Esophagus squamous epithelium (tissue), 4 donors: ENCODE measurements around the gene STARD13.

Experiments
- POLR2A ChIP-seq, 4 donors: fragments of 450-650 bp; IDR thresholded peaks; one replicate each; pipeline ENCODE4 v1.6.1; 2017; ENCODE audit warnings: antibody characterized with exemption in 4 of 4, mild to moderate bottlenecking in 4 of 4, moderate library complexity in 3 of 4
- TF ChIP-seq, protein P1 (sequence below), 6 experiments: fragments of 450-650 bp in 4 of 6; fragments of 200-600 bp in 2 of 6; sonication (generic) in 2 of 6; IDR thresholded peaks; one replicate each; pipeline ENCODE4 v1.5.1; 2016 to 2019; ENCODE audit warnings: antibody characterized with exemption in 6 of 6, mild to moderate bottlenecking in 4 of 6, moderate library complexity in 4 of 6

DNA sequence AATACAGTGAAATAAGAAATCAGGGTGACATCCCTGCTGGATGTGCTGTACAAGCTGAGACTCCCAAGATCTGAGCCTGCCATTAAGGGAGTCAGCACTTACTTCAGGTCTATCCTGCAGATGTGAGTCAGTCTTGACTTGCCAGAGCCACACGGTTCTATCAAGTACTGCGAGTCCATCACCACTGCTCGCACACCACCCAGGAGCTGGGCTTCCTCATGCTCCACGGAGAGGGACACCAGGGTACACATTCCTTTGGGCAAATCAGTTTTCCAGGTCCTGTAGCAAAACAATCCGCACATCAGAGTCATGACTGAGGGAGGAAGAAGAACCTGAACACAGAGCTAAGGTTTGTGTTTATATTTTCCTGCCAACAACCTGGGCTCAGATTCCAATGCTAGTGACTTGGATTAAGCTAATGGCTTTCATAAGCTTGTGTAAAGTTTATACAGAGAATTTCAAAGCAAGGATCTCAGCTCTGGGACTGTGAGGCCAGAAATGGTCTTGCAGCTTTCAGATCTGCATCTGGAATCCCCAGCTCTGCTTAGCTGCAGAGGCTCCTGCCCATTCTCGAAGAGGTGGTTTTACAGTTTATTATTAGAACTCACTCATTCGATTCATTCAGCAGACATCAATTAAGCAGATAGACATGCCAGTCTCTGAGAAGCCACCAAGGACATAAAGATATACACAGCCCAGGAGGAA is 178.7 kb downstream of the STARD13 start:
- TF ChIP-seq, protein P1, sequence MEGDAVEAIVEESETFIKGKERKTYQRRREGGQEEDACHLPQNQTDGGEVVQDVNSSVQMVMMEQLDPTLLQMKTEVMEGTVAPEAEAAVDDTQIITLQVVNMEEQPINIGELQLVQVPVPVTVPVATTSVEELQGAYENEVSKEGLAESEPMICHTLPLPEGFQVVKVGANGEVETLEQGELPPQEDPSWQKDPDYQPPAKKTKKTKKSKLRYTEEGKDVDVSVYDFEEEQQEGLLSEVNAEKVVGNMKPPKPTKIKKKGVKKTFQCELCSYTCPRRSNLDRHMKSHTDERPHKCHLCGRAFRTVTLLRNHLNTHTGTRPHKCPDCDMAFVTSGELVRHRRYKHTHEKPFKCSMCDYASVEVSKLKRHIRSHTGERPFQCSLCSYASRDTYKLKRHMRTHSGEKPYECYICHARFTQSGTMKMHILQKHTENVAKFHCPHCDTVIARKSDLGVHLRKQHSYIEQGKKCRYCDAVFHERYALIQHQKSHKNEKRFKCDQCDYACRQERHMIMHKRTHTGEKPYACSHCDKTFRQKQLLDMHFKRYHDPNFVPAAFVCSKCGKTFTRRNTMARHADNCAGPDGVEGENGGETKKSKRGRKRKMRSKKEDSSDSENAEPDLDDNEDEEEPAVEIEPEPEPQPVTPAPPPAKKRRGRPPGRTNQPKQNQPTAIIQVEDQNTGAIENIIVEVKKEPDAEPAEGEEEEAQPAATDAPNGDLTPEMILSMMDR (IDR thresholded peaks at IDR 0.05): no peak
- no peak for TF ChIP-seq POLR2A (IDR thresholded peaks at IDR 0.05)
